UCSD-AML1 (cell line): ENCODE data around the gene GABRR1.
A peak's percentile ranks its signal among the peaks of the same experiment; 100 is the strongest.
"Not testable (repeated sequence)": the region's sequence is repeated elsewhere in the genome, so short reads cannot be mapped to it uniquely, and the experiment has no call there.

ENCODE experiments used
- DNase-seq: peaks from one replicate; lab custom pipeline; 2025; ENCODE audit not compliant: unreplicated experiment; lab: John Stamatoyannopoulos, UW

GABRR1 gene

DNA sequence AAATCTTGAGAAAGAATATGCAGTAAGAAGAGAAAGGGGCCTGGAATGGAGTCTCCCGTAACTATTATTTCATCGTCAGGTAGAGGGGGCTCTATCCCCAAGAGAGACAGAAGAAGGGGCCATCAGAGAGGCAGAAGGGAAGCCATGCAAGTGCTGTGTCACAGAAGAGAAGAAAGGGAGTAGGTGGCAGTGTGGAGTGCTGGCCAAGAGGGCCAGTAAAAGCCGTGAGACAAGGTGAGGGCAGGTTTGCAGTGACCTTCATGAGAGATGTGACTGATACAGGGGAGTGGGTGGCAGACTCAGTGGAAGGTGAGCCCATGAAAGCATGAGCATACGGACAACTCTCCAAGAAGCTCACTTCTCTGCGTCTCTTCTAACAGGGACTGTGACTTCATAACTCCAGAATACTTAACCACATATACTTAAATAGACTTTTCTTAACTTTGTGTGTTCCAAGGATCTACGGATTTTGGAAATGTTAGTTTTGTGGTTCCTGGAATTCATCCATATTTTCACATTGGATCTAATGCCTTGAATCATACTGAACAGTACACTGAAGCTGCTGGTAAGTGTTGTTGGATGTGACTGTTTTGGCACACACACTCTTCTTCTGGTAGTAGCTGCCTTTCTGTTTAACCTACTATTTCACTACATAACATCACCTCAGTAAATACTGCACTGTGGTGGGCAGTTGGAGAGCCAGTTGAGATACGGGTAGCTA, 55.7 kb downstream of the GABRR1 start:
- DNase-seq, result no peak

DNA sequence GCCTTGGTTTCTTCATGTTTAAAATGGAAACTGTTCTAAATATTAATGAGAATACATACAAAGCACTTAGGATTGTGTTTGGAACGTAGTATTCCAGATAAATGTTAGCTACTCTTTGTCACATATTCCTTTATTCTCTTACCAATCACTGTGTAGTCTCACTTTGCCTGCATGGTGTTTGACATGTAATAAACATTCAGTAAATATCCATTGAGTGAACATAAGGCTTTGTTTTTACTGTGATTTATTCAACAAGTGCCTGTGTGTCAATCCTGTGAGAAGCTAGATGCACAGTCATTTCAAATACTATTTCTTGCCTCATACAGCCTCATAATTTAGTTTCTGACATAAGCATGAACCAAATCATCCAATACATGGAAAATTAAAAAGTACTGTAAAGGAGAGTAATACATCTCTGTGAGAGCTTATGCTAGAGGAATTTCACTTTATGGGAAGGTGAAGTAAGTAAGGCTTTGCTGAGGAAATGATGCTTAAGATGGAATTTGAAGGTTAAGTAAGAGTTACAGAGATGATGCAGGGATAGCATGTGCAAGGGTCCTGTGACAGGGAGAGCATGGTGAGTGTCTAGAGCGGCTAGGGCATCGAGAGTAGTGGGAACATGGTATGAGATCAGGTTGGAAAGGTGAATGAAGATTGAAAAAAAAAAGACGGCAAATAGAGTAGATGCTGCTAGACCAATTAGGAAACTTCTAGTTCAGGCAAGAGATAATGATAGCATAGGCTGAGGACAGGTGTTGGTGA, 56.6 kb downstream of the GABRR1 start:
- no peak for DNase-seq

DNA sequence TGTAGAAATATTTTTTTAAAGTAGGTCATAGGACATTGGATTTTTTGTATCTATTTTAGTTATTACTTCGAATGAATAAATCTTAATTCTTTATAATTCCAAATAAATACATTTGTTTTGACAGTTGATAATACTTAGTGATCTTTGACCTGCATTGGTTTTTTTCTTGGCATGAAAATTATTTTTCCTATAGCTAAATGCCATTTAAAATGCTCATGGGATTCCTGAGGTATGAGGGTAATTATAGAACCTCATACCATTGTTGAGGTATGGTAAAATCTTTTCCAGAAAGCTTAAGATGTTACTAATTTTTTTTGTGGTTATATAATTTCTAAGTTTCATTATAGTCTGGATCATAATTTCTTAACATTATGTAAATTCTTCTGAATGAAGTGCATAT, 63.0 kb downstream of the GABRR1 start:
- no peak for DNase-seq

DNA sequence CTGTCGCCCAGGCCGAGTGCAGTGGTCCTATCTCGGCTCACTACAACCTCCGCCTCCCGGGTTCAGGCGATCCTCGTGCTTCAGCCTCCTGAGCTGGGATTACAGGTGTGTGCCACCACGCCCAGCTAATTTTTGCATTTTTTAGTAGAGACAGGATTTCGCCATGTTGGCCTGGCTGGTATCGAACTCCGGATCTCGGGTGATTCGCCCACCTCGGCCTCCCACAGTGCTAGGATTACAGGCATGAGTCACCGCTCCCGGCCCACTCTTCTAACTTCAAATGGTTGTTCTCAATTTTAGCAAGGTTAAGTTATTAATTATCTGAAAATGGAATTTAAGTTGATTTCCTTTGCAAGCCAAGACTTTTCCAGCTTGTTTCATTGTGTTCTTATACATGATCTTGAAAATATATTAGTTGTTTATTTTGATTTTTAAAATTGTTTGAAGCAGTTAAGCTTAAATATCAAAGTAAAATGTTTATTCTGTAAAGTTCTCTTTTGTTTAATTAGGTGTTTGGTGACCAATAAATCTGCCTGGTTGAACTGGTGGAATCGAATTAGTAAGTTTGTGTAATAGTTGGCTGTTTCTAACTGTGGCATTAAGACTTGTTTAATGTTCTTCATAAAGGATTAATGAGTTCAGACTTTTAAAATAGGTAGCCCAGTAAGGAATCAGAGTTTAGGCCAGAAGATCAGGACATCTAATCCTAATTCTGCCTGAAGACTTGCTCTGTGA, 69.0 kb downstream of the GABRR1 start:
- no peak for DNase-seq

DNA sequence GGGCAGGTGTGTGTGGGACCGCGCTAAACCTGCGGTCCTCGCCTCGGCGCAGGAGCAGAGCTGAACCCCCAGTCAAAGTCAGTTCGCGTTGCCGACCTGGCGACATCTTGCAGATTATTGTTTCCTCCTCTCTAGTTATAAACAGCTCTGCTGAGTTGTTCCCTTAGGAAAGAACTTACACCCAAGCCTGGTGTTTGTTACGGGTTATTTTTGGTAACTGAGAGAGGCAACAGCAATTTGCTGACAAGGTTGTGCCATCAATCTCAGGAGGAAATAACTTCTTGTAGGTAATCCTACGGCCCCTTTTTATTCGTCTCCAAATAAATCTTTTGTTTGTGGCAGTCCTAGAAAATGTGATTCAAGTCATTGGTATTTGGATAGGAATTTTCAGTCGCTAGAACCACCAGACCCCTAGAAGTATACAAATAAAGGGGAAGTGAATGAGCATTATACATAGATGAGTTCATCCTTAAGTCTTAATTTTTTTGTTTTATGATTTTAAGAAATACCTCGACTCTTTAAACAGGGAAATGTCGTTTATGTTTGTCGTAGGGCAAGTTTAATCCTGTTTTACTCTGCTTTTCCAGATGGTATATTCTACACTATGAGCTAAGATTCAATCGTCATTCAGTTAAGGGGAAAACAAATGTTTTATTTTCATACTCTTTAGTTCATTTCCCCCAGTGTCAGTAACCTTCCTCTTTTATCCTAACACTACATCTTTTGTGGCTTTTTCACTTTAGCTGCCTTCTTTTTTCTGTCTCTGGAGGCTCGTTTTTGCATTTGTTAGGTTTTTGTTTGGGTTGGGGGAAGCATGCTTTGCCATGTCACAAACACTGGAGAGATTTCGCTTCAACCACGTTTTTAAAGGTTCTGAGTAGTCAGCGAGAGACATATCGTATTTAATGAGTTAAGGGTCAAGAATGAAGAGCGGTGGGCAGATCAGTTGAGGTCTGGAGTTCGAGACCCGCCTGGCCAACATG, 70.1 kb downstream of the GABRR1 start:
- DNase-seq, result no peak

DNA sequence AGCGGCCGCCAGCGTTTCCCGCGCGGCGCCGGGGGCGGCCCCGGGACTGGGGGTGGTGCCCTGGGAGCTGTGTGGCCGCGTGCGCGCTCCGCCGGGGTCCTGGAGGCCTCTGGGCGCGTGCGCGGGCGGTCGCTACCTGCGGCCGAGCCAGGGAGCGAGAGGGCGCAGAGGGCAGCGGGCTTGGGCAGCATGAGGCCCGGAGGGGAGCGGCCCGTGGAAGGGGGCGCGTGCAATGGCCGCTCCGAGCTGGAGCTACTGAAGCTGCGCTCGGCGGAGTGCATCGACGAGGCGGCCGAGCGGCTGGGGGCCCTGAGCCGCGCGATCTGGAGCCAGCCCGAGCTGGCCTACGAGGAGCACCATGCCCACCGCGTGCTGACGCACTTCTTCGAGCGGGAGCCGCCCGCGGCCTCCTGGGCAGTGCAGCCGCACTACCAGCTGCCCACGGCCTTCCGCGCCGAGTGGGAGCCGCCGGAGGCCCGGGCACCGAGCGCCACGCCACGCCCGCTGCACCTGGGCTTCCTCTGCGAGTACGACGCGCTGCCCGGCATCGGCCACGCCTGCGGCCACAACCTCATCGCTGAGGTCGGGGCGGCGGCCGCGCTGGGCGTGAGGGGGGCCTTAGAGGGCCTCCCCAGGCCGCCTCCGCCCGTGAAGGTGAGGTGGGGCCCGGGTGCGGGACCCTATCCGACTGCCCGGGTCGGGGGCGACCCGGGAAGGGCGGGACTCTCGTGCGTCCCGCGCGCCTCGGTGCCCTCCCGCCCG, 71.0 kb downstream of the GABRR1 start, which contains the start of gene PM20D2:
PM20D2 (plus strand) TSS at position 100 of the 762 bp plus-strand sequence; CDS start at position 190, 90 bp downstream.
- peak; percentile 69 for DNase-seq

DNA sequence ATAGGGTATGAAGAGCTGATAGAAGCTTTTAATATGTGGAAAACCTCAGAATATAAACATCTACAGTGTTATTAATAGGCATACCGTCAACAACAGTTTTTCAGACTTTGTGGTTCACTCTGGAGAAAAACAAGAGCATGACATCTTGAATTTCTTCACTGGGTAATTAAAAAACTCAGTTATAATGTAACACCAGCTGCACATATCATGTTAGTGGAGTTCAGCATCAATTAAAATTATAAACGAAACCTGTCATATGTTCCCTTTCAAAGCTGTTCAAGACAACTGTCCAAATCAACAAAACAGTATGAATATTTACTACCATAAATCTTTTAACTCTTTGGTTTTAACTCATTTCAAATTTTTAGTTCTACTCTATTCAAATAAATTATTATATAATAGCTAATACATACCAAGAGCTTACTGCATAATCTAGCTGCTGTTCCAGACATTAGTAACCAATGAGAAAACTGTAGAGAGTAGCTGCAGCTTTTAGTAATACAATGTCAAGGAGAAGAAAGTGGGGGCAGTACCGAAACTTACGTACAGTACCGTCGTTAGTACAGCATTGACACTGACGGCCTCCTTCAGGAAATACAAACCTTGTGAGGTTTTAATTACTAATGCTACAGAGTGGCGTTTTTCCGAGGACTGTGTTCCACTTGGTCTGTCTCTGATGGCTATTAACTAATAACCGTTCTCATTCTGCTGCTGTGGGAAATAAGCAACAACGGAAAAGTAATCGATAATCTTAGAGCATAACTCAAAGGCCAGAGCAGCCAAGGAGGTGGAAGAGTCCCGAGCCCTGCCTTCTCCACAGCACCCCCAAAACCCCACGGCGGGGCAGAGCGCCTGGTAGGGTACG, 71.8 kb downstream of the GABRR1 start:
- no peak for DNase-seq

DNA sequence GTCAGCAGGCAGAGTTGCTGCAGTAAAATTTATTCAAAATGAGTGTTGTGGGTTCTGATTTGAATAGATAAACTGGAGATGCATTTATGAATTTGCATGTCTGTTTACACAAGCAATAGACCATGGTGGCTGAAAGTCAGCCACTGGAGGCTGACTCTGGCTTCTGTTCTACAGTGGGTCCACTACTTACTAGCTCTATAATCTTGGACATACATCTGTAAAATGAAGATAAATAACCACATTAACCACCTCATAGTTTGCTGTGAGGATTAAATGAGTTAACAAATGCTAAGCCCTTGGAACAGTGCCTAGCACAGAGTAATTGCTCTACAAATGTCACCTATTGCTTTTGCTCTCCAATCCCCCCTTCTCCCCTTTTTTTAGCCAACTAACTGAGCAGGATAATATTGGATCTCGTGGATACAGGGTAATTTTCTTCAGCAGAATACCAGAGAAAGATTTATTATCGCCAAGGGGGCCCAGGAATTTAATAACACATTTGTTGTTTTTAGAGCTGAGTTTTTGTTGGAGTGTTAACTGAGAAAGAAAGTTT, 72.7 kb downstream of the GABRR1 start:
- no peak for DNase-seq

DNA sequence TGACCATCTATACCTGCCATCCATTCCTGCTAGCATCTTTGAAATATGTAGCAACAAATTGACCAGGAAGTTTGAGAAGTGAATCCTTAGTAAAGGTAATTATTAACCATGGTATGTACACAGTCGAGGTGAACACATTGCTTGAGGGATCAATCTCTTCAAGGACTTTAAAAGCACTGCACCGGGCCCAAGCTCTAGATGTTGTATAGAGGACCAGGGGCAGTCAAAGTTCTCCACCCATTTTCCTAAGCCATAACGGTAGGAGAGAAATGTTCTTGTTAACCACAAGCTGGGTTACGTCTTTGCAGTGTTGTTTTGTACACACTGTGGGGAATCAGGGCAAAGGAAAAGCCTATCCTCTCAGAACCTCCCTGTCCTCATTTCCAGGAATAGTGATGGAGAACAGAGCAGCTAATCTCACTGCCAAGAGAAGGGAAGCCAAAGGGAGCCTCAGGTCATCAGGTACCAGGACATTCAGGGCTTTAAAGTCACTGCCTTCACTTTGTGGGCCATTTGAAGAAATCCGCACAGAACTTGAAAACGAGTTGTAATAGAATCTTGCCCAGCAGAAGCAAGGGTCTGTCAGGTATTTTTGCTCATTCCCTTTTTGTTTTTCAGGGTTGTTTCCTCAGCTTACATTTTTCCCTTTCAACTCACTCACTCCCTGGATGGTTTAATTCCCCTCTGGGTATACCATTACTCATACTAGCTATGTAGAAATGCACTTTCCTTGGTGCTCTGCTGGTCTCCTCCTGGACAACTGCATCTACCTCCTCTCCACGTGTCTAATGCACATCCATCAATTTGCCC, 76.6 kb downstream of the GABRR1 start:
- no peak for DNase-seq

DNA sequence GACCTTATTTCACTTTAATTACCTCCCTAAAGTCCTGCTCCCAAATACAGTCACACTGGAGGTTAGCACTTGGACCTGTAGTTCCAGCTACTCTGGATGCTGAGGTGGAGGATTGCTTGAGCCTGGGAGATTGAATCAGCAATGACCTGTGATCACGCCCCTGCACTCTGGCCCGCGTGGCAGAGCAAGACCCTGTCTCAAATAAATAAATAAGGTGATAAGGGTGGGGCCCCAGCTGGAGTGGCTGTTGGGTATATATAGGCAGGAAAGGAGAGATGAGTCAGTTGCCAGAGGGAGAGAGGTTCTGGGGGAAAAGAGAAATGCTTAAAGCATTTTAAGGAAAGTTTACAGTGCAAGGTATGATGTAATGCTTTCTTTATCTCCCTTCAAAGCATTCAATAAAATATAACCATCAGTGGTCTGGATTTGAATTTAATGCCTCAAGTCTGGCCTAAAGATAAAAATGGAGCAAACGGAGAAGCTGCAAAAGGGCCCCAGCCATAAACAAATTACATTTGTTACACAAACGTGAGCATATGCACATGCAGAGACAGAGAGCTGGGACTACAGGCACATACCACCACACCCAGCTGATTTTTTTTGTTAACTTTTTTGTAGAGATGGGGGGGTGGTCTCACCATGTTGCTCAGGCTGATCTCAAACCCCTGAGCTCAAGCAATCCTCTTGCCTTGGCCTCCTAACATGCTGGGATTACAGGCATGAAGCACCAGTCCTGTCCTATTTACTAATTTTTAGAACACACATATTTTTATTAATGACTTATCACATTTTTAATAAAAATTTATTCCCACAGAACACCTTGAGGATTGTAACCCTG, 77.4 kb downstream of the GABRR1 start:
- DNase-seq, result no peak

DNA sequence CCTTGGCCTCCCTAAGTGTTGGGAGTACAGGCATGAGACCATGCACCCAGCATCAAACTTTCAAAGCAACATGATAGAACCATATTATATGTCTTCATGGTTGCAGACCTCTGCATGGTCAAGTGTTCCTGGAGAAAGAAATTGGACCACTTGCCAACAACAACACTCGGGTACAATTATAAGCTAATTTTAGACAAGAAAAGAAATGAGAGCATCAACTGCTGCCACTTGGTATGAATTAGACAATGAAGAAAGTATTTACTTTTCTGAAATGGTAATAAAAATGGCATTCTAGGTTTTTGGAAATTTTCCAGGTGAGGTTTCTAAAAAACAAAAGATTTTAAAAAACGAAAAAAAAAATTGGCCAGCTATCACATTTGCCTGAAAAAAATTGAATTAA, 79.0 kb downstream of the GABRR1 start:
- no peak for DNase-seq

DNA sequence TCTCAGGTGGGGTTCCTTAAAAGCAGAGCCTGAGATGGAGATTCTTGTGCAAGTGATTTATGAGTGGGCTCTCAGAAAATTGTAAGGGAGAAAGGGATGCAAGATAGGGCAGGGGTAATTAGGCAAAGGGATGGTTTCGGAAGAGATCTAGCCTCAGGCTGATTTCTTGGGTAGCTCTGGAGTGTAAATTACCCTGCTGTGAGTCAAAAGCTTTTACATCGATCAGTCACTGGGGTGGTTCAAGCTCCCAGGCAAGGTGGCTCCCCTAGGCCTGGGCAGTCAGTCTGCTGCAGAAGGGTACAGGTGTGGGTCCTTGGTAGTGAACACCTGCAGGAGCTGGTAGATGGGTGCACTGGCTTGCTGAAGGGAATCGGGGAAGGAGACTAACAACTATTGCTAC, 82.4 kb downstream of the GABRR1 start:
- DNase-seq, result no peak

DNA sequence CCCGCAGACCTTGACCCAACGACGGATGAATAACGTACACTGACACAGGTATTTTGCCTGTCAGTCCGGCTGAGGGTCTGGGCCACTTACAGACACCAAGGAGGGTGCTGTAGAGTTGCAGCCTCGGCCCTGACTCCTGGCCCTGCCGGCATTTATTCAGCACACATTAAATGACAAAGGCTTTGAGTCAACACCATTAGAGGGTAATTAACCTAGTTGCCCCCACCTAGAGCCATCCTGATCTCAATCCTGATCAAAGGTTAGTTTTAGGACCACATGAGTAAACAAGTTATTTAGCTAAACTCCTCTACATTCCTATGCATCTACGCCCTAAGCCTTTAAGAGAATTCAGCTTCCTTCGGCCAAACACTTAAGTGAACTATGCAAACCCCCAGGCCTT, 83.2 kb downstream of the GABRR1 start:
- no peak for DNase-seq

DNA sequence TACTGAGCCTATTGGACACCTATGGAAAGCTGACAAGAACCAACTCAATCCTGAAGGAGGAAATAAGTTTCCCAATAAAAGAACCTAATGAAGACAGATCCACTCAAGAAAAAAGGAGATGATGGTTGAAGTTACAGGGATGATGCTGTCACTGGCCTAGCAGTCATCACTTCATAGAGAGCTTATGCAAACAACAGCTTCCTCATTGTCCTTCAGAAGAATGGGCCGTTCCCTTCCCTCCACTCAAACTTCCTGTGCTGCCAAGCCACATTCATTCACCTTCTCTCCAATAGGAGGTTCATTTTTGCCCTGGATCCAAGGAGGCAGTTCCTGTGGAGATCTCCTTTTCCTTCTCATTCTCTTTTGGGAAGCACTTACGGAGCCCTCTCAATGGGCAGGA, 85.1 kb downstream of the GABRR1 start:
- no peak for DNase-seq

DNA sequence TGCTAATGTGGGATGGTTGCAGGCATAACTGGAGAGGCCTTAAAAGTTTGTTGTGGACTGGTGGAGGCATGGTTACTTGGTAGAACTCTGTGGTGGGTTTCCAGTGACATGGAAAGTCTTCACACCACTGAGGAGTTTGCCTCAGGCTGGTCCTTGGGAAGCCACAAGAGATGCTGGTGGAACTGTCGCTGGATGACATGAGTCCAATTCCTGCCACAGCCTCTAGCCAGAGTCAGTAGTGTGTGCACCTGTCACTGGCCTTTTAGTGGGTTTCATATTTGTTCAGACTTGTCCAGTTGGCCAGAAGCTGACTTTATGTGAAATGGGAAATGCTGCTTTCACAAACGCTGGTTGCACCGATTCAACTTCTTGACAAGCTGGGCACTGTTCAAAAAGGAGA, 85.6 kb downstream of the GABRR1 start:
- no peak for DNase-seq

DNA sequence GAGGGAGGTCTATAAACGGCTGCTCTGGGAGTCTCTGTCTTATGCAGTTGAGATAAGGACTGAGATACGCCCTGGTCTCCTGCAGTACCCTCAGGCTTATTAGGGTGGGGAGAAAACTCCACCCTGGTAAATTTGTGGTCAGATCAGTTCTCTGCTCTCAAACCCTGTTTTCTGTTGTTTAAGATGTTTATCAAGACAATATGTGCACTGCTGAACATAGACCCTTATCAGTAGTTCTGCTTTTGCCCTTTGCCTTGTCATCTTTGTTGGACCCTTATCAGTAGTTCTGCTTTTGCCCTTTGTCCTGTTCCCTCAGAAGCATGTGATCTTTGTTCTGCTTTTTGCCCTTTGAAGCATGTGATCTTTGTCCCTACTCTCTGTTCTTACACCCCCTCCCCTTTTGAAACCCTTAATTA, 88.9 kb downstream of the GABRR1 start:
- DNase-seq, result not testable (repeated sequence)
